Cardiac muscle cell (in vitro differentiated cells and primary cell): Measurements from ENCODE around the gene DELE1. TPM values are rescaled to one million over a fixed set of nuclear protein-coding genes. Genes with fewer than 3 reads are reported as not detected.

Experiments
- DNase-seq, 2 donors: peaks; one replicate each; pipeline versions ENCODE4 v3.0.0 to v3.0.0-alpha.2; 2010 to 2017; ENCODE audit warnings: low read depth in 1 of 2, low spot score in 1 of 2
- H3K27ac ChIP-seq: fragments of 200-600 bp; sonication (generic); 2 replicates; pipeline ENCODE4 v1.5.1; 2016
- H3K27me3 ChIP-seq: fragments of 200-600 bp; sonication (generic); 2 replicates; pipeline ENCODE4 v1.6.0; 2016; ENCODE audit warnings: control low read depth
- H3K36me3 ChIP-seq: fragments of 200-600 bp; sonication (generic); 2 replicates; pipeline ENCODE4 v1.5.1; 2016; ENCODE audit warnings: control low read depth
- H3K4me1 ChIP-seq: fragments of 200-600 bp; sonication (generic); 2 replicates; pipeline ENCODE4 v1.8.1; 2017; ENCODE audit warnings: low read depth, mild to moderate bottlenecking, mixed run types
- H3K4me3 ChIP-seq: fragments of 200-600 bp; sonication (generic); 2 replicates; pipeline ENCODE4 v1.5.1; 2016; ENCODE audit warnings: mild to moderate bottlenecking
- H3K9me3 ChIP-seq: fragments of 200-600 bp; sonication (generic); 2 replicates; pipeline ENCODE4 v1.5.1; 2017; ENCODE audit warnings: low read depth, mild to moderate bottlenecking, control low read depth
- CTCF ChIP-seq: IDR thresholded peaks from 2 replicates; pipeline ENCODE4 v1.5.1; 2012; ENCODE audit warnings: low read depth, mild to moderate bottlenecking, low read length
- polyA plus RNA-seq: library from polyadenylated mRNA; unstranded; fragments of >200 nt; fragmentation: Nextera tagmentation; extraction: Ambion mirVana; gene quantifications from 2 replicates; pipeline ENCODE4 v1.2.1, GENCODE V29; 2016
- total RNA-seq: library from RNA; depleted of rRNA; stranded (reverse); fragments of >200 nt; gene quantifications from 2 replicates; pipeline ENCODE4 v1.2.3, GENCODE V29; 2016

Gene DELE1
- total and polyA plus RNA-seq, 2 experiments from 2014 or later, result 58.1 to 101 TPM

- Histone ChIP-seq H3K4me3 (peak overlapping the region; percentile 12), H3K4me1 (no peaks in the 10 kb centered on the region), H3K27me3 (peaks cover 7% of the 10 kb centered on the region), H3K27ac (no peak overlapping the region), H3K9me3 (no peaks in the 10 kb centered on the region), H3K36me3 (no peaks in the 10 kb centered on the region)
- peak; percentile 42 for TF ChIP-seq CTCF
- DNase-seq, result peak; percentile 23 to 59
Observed at GRCh38 chr5:141914199-141914743, 9.4 kb upstream of the DELE1 start.

- no peak for DNase-seq
- Histone ChIP-seq H3K27ac (no peak overlapping the region), H3K27me3 (peaks cover 7% of the 10 kb centered on the region), H3K4me1 (no peaks in the 10 kb centered on the region), H3K36me3 (no peaks in the 10 kb centered on the region), H3K4me3 (no peak overlapping the region), H3K9me3 (no peaks in the 10 kb centered on the region)
- TF ChIP-seq CTCF, result no peak
Observed at GRCh38 chr5:141914797-141915196, 8.9 kb upstream of the DELE1 start.

GRCh38 chr5:141915881-141916336 lies 7.8 kb upstream of the DELE1 start:
- no peak for TF ChIP-seq CTCF
- Histone ChIP-seq H3K4me1 (no peaks in the 10 kb centered on the region), H3K27ac (no peak overlapping the region), H3K4me3 (no peak overlapping the region), H3K27me3 (peaks cover 7% of the 10 kb centered on the region), H3K36me3 (no peaks in the 10 kb centered on the region), H3K9me3 (no peaks in the 10 kb centered on the region)
- DNase-seq, result peak in 1 of 2 donors; percentile 79

- Histone ChIP-seq H3K4me1 (no peaks in the 10 kb centered on the region), H3K27ac (no peak overlapping the region), H3K36me3 (no peaks in the 10 kb centered on the region), H3K9me3 (no peaks in the 10 kb centered on the region), H3K27me3 (peaks cover 7% of the 10 kb centered on the region), H3K4me3 (no peak overlapping the region)
- TF ChIP-seq CTCF, result no peak
- no peak for DNase-seq
Observed at GRCh38 chr5:141916522-141916921, 7.1 kb upstream of the DELE1 start.

- TF ChIP-seq CTCF, result no peak
- no peak overlapping the region for H3K4me3 ChIP-seq
- peaks cover 7% of the 10 kb centered on the region for H3K27me3 ChIP-seq
- no peak overlapping the region for H3K27ac ChIP-seq
- H3K4me1 ChIP-seq, result peaks cover 2% of the 10 kb centered on the region
- H3K9me3 ChIP-seq, result no peaks in the 10 kb centered on the region
- no peaks in the 10 kb centered on the region for H3K36me3 ChIP-seq
- no peak for DNase-seq
Observed at GRCh38 chr5:141917760-141918159, 5.9 kb upstream of the DELE1 start.
